Fibroblast of skin of right quadriceps (primary cell): Measurements from ENCODE around the gene FAM78A.

Experiments used
- DNase-seq: peaks from one replicate; pipeline ENCODE4 v3.0.0-alpha.2; 2013

The FAM78A gene

GRCh38 chr9:131302244-131303075, 26.1 kb upstream of the FAM78A start:
- no peak for DNase-seq

GRCh38 chr9:131300444-131300843, 24.1 kb upstream of the FAM78A start:
- no peak for DNase-seq

- no peak for DNase-seq
Observed at GRCh38 chr9:131299961-131300347, 23.6 kb upstream of the FAM78A start.

GRCh38 chr9:131299346-131299960, 23.1 kb upstream of the FAM78A start:
- no peak for DNase-seq

- DNase-seq, result no peak
Observed at GRCh38 chr9:131298816-131299215, 22.5 kb upstream of the FAM78A start.

GRCh38 chr9:131298341-131298740, 22.0 kb upstream of the FAM78A start:
- DNase-seq, result no peak

GRCh38 chr9:131297903-131298302, 21.6 kb upstream of the FAM78A start:
- DNase-seq, result no peak

- no peak for DNase-seq
Observed at GRCh38 chr9:131296906-131297500, 20.7 kb upstream of the FAM78A start.

GRCh38 chr9:131296460-131296859, 20.1 kb upstream of the FAM78A start:
- DNase-seq, result no peak

GRCh38 chr9:131292937-131293336, 16.6 kb upstream of the FAM78A start:
- DNase-seq, result no peak

GRCh38 chr9:131291795-131292315, 15.5 kb upstream of the FAM78A start:
- DNase-seq, result no peak

GRCh38 chr9:131290767-131291370, 14.6 kb upstream of the FAM78A start:
- no peak for DNase-seq

- DNase-seq, result no peak
Observed at GRCh38 chr9:131290036-131290766, 13.9 kb upstream of the FAM78A start.

- peak; percentile 28 for DNase-seq
Observed at GRCh38 chr9:131289301-131290035, 13.2 kb upstream of the FAM78A start, which contains the start of gene PLPP7. TSS of gene PLPP7 (plus strand) at chr9:131289723. CDS start at chr9:131289998, 275 bp downstream.

- DNase-seq, result no peak
Observed at GRCh38 chr9:131288217-131288616, 11.9 kb upstream of the FAM78A start.

- DNase-seq, result no peak
Observed at GRCh38 chr9:131287359-131287758, 11.0 kb upstream of the FAM78A start.

- DNase-seq, result no peak
Observed at GRCh38 chr9:131284856-131285255, 8.5 kb upstream of the FAM78A start.

- DNase-seq, result peak; percentile 16
Observed at GRCh38 chr9:131282688-131283422, 6.5 kb upstream of the FAM78A start.

- no peak for DNase-seq
Observed at GRCh38 chr9:131282175-131282574, 5.9 kb upstream of the FAM78A start.

- no peak for DNase-seq
Observed at GRCh38 chr9:131281119-131281965, 5.0 kb upstream of the FAM78A start.
